ENCODE measurements around the gene PKN1.
A peak's percentile ranks its signal among the peaks of the same experiment; 100 is the strongest.

PKN1 gene

DNA sequence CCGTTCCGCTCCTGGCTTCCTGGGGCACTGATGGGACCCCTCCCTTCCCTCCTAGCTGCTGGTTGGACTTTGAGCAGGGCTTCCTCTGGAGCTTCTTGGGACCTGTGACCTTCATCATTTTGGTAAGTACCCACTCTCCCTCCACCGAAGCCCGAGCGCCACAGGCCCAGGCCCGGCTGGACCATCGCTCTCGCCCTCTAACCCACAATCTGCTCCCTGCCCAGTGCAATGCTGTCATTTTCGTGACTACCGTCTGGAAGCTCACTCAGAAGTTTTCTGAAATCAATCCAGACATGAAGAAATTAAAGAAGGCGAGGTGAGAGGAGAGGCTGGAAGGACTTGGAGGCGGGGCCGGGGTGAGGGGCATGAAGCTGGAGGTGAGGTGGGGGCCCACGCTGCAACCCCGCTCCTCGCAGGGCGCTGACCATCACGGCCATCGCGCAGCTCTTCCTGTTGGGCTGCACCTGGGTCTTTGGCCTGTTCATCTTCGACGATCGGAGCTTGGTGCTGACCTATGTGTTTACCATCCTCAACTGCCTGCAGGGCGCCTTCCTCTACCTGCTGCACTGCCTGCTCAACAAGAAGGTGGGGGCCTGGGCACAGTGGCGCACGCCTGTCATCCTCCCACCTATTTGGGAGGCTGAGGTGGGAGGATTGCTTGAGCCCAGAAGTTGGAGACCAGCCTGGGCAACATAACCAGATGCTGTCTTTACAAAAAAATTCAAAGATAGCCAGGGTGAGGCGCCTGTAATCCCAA is 26.3 kb upstream of the PKN1 start:
- no peak for DNase-seq (ENCODE audit: low read depth)

DNA sequence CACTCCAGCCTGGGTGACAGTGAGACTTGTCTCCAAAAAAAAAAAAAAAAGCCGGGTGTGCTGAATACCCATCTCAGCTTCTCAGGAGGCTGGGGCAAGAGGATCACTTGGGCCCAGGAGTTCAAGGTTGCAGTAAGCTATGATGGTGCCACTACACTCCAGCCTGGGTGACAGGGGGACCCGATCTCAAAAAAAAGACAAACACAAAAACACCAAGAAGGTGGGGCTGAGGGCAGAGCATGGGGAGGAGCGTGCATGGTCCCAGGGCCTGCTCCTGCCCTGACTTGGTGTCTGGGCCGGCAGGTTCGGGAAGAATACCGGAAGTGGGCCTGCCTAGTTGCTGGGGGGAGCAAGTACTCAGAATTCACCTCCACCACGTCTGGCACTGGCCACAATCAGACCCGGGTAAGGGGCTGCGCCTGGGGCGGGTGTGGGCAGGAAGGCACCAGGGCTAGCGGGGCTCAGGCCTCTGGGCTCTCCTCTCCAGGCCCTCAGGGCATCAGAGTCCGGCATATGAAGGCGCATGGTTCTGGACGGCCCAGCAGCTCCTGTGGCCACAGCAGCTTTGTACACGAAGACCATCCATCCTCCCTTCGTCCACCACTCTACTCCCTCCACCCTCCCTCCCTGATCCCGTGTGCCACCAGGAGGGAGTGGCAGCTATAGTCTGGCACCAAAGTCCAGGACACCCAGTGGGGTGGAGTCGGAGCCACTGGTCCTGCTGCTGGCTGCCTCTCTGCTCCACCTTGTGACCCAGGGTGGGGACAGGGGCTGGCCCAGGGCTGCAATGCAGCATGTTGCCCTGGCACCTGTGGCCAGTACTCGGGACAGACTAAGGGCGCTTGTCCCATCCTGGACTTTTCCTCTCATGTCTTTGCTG is 25.3 kb upstream of the PKN1 start:
- DNase-seq (ENCODE audit: low read depth) = no peak

DNA sequence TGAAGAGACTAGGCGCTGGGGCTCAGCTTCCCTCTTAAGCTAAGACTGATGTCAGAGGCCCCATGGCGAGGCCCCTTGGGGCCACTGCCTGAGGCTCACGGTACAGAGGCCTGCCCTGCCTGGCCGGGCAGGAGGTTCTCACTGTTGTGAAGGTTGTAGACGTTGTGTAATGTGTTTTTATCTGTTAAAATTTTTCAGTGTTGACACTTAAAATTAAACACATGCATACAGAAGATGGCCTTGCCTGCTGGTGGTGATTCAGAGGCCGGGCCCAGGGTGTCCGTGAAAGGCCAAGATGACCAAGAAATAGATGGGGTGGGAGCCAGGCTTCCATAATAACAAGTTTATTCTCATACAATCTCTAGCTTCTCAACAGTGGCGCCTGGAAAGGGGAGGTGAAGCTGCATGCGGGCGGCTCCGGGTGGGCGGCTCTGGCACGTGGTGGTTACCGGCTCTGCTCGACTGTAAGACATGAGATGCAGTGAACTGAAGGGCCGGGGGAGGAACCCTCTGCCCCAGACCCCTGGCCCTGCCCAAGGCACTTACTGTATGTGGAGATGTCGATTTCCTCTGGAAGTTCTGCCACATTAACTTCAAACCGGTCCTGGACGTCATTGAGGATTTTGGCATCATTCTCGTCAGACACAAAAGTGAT is 24.5 kb upstream of the PKN1 start:
- no peak for DNase-seq (ENCODE audit: low read depth)

DNA sequence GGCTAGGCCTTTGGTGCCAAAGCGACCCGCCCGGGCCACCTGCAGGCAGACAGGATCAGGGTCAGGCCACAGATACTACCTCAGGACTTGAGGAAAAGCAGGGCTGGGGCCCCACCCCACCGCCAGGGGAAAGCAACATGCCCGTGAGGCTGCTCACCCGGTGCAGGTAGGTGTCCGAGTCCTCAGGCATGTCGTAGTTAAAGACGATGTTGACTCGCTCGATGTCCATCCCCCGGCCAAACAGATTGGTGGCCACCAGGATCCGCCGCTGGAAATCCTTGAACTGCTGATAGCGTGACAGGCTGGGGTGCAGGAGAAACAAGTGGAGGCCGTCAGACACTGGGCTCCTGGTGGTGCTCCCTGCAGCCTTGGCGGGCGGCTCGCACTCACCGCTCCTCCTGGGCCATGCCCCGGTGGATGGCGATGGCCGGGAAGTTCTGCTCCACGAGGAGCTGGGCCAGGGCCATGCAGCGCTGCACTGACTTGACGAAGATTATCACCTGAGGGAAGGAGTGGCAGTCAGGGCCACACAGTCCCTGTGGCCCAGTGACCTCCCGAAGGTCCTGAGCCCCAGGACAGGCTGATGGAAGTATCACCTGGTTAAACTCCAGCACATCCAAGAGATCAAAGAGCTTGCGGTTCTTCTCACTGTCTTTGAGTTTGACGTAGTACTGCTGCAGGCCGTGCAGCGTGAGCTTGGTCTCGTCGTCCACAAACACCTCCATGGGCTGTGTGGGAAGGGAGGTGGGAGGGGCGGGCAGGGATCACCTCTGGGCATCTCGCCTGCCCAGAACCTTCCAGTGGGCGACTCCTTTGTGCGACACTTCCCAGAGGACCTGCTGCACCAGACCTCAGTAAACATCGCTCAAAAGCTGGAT is 23.7 kb upstream of the PKN1 start:
- no peak for DNase-seq (ENCODE audit: low read depth)

DNA sequence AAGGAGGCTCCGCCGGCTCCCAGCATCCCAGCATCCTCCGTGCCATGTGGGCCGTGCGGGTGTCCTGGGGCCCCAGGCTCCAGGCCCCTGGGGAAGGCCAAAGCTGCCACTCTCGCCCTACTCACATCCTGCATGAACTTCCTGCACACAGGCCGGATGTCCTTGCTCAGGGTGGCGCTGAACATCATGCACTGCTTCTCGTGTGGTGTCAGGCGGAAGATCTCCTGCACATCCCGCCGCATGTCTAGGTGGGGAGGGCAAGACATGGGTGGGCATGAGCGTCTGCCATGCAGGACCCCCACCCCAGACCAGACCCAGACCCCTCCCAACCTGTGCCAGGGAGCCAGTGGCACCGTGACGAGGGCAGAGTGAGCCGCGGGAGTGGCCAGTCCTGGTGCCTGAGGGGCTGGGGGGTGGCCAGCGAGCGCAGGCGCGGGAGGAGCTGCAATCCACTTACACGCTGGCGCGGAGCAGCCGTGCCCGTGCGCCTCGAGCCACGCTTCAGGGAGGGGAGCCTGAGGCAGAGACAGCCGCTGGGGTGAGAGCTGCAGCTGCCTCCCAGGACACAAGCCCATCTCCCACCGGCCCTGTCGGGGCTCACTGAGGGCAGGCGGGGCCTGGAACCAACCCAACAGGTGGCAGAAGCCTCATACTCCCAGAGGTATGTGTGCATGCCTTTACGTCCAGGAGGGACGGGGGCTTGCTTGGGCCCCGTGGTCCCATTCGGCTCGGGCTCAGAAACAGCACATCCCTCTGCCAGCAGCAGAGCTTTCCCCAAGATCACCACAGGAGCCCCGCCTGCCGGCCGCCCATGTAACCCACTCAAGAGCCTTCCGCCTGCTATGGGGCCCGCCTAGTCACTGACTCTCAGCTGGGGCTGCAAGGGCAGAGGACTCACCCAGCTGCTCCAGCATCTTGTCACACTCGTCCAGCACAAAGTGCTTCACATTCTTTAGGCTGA is 22.7 kb upstream of the PKN1 start:
- no peak for DNase-seq (ENCODE audit: low read depth)

DNA sequence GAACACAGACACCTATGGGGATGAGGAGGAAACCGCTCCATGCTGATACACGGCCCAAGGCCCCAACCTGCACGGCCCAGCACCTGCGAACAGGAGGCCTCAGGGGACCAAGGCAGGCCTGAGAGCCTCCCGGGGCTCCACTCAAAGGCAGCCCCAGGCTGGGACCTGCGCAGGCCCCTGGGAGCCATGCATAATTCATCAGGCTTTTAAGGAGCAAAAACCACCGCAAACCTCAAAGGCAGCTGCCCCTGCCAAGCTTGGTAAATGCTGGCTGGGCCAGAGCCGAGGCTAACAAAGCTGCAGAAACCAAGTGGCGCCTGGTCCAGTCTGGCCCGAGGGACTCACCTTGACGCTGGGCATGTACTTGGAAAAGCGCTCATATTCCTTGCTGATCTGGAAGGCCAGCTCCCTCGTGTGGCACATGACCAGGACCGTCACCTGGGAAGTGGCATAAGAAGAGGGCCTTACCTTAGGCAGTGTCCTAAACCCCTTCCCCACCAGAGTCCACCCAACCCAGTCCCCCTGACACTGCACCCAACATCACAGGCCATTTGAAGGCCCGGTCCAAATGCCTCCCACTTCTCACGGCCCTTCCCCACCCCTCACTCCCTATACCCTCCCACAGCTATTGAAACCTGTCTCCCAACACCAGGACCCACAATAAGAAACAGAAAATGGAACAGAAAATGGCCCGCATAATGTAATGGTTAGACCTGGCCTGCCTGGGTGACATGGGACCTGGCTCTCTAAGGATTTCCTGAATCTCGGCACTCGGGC is 21.8 kb upstream of the PKN1 start:
- no peak for DNase-seq (ENCODE audit: low read depth)

DNA sequence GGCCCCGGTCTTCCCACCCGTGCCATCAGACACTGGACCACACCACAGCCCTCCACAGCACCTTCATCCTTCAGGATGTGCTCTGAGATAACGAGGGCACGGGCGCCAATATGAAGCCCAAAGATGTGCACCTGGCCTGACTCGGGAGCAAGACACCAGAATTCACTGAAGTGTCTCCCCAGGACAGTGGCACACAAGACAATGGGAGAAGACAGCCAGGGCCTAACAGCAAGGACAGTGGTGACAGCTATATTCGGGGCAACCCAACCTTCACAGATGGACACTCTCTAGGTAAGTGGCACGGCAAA is 21.2 kb upstream of the PKN1 start:
- no peak for DNase-seq (ENCODE audit: low read depth)

DNA sequence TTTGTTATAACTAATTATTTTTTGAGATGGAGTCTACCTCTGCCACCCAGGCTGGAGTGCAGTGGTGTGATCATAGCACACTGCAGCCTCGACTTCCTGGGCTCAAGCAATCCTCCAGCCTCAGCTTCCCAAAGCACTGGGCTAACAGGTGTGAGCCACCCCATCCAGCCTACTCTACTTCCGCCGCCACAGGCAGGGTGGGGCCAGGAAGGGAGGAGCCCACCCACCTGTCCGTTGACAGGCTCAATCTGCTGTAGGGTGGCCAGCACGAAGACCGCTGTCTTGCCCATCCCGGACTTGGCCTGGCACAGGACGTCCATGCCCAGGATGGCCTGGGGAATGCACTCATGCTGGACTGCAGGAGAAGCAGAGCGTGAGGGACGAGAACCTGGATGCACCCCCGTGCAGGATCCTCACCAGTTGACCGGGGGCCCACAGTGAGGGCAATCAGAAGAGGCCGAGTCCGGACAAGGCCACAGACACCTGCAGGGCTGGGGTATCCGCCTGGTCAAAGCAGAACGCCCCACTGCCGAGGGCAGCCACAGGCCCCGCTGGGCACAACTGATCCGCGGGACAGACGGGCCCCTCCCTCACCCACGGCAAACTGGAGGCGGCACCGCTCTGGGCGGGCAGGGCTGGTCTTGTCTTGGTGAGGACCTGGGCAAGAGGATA is 20.6 kb upstream of the PKN1 start:
- no peak for DNase-seq (ENCODE audit: low read depth)

DNA sequence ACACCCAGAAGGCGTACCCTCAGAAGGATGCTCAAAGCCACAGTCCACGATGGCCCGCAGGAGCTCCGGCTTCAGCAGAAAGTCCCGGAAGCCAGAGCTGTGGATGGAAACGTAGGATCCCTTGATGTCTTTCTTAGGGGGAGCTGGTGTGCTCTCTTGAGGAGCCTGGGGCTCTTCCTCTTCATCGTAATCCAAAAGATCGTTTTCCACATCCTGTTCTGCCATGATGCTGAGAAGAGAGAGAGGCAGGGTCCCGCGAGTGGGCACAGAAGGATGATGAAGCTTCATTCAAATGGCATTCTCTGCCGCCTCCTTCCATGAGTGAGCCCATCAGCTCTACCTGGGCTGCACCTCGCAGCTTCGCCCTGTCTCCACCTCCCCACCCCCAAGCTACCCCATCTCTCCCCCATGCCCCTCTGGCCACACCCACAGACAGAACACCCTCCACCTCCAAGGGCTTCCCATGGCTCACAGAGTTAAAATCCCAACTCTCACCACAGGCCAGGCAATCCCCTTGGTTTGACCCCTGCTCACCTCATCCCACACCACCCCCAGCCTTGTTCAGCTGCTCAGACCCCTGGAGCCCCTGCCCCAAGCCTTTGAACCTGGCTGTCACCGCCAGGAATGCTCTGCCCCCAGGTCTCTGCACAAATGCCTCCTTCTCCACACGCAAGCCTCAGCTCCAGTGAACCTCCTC is 20.0 kb upstream of the PKN1 start:
- DNase-seq (ENCODE audit: low read depth) = no peak

DNA sequence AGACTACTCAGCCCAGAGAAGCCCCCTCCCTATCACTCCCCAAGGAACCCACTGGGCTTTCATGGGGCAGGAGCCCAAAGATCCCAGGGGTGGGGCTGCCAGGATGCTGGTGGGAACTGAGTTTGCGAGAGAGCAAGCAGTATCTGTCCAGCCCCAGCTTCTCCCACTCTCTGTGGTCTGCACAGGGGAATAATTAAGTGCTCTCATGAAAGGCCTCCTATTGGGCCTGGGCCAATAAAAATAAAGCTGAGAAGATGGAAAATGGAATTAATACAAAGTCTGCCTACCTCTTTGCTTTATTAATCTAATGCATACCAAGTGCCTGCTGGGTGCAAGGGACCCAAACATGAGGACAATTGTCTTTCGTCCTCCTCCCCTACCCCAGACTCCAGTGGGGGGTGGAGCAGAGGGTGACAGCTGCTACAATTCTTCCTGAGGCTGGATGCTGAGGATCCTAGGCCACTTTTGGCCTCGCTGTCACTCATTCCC is 19.4 kb upstream of the PKN1 start:
- no peak for DNase-seq (ENCODE audit: low read depth)

DNA sequence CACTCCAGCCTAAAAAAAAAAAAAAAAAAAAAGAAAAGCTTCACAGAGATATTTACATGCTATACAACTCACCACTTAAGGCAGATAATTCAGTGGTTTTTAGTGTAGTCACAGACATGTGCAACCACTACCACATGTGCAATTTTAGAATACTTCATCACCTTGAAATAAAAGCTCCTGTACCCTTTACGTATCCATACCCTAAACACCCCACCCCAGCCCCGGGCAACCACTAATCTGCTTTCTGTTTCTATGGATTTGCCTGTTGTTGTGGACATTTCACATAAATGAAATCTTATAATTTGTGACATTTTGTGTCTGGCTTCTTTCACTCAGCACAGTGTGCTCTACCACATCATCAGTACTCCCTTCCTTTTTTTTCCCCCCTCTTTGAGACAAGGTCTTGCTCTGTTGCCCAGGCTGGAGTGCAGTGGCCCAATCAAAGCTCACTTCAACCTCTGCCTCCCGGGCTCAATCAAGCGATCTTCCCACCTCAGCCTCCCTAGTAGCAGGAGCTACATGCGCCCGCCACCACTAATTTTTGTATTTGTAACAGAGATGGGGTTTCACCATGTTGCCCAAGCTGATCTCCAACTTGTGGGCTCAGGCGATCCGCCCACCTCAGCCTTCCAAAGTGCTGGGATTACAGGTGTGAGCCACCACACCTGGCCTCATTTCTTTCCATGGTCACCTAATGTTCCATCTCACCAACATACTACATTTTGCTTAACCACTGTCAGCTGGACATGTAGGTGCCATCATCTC is 18.0 kb upstream of the PKN1 start:
- no peak for DNase-seq (ENCODE audit: low read depth)

DNA sequence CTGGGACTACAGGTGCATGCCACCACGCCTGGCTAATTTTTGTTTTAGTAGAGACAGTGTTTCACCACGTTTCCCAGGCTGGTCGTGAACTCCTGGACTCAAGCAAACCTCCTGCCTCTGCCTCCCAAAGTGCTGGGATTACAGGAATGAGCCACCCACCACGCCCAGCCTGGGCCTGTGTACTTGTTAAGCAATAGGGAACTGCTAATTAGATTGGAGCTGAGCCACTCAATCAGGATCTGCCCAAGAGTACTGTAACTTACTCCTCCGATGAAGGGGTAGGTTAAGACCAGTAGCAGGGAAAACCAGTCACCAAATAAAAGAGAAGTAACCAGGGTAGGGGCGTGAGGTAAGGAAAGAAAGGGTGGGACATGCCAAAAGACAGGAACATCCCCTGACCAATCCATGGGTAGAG is 16.3 kb upstream of the PKN1 start:
- DNase-seq (ENCODE audit: low read depth) = no peak

DNA sequence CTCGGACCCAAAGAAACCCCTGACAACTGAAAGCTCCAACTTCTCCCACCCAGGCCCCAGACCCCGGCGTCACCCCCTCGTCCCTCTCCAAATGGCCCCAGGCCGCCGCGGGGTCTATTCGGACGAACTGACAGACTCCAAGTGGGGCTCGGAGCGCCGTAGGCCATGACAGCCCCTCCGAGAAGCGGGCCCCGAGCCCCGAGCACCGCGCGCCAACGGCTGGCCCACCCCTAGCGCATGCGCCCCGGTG is 14.3 kb upstream of the PKN1 start:
- DNase-seq (ENCODE audit: low read depth) = no peak

DNA sequence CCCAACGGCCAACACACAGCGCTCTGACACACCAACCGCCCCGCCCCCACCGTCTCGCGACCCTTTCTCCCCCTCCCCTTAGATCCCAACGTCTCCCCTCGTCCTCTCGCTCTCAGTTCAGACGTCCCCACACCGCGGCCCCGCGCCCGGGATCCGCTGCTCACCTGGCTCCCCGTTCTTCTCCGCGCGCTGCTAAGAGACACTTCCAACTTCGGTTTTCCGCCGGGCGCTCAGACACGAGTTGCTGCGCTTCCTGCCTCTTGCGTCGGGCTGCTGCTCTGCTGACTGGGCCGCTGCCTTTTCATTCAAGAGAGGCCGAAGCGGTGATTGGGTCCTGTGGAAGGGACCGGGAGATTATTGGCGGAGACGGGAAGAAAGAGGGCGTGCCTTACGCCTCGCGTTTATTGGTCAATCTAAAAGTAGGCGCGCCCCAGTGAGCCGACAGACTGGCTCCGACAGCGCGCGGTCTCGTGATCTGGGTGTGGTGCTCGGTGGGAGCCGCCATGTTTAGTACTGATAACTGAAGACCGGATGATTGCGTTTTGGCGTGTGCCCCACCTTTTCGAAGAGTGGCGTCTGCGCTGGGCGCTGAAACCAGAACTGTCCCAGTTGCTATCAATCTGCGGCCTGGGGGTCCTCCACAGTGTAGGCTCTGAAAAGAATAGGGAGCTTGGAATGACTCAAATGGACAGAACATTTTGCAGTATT is 13.8 kb upstream of the PKN1 start, which contains the start of gene DDX39A:
DDX39A (minus strand) TSS at position 236 of the 708 bp plus-strand sequence. CDS start 6,121 bp downstream, outside the sequence.
- DNase-seq (ENCODE audit: low read depth) = peak; percentile 99

DNA sequence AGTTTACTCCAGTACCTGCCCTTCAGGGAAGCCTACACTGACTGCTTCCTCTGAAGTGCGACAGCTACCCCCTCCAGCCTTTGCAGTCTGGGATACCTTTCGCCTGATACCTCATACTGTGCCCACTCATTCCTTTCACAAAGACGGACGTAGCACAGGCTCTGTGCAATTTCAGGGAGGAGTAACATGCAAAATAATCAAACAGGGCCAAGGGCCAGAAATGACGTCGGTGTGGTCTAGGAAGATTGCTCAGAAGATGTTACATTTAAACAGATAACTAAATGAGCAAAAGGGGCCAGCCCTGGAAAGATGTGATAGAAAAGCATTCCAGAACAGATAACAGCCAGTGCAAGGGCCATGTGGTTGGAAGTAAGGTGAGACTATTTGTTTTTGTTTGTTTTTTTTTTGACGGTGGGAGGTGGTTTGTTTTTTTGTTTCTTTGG is 7.4 kb upstream of the PKN1 start:
- DNase-seq (ENCODE audit: low read depth) = no peak

DNA sequence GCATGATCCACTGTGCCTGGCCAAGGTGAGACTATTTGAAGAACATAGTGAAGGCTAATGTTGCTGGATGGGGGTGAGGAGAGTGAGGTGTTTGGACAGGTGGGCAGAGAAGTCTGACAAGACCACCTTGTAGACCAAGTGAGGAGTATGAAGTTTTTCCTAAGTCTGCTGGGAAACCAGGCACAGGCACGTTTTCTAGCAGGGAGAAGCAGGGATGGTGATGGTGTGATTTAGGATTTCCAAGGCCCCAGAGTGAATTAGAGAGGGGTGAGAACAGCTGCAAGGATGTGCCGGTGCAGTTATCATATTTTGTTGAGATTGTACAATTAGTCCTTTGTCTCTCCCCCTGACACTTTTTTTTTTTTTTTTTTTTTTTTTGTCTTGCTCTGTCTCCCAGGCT is 5.6 kb upstream of the PKN1 start:
- DNase-seq (ENCODE audit: low read depth) = no peak

DNA sequence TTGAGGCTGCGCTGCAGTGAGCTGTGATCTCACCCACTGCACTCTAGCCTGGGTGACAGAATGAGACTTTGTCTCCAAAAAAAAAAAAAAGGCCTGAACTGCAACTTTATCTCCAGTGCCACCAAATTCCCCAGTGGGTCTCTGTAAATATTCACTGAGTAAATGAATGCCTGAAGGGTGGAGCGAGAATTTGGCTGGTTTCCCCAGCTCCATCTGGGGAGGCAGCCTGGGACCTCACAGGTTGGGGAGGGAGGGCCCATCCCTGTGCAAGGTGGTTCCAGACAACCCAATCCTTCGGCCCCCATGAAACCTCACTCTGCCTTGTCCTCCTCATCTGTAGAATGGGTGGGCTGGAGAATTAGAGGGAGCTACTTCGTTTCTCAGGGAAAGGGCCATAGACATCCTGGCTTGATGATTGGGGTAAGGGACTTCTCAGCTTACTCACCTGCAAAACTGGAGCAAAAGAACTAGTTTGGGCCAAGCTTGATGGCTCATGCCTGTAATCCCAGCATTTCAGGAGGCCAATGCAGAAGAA is 4.2 kb upstream of the PKN1 start:
- DNase-seq (ENCODE audit: low read depth) = no peak

Measured in GM04504 (cell line).